PC-9 (cell line): ENCODE results near the gene PIK3C2G.

Experiments used
- EZH2 ChIP-seq: fragments of 200-600 bp; sonication (generic); IDR thresholded peaks from 2 replicates; pipeline ENCODE4 v1.8.0; 2017; ENCODE audit warnings: antibody characterized with exemption, low read depth
- TF ChIP-seq, protein P1 (sequence below): fragments of 200-600 bp; sonication (generic); conservative IDR thresholded peaks from 2 replicates; pipeline ENCODE4 v1.6.1; 2017; ENCODE audit warnings: mixed run types, antibody characterized with exemption, mild to moderate bottlenecking, moderate library complexity

DNA sequence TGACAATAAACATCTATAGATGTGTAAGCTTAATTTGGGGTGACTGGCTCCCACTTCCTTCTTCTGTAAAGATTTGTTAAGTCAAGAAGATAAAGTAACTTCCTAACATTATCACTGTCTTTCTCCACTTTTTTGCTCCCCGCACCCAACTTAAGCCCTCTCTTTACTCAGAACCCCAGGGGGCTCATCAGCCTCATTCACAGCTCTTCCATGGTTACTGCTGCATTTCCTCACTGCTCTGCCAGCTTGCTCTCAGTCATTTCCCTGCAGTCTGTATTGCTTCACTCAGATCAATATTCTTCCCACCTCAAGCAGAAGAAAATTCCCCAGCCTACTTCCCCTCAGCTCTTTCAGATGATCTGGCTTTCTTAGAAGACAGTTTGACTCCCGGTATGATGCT, 102.0 kb downstream of the PIK3C2G start:
- TF ChIP-seq, protein P1, sequence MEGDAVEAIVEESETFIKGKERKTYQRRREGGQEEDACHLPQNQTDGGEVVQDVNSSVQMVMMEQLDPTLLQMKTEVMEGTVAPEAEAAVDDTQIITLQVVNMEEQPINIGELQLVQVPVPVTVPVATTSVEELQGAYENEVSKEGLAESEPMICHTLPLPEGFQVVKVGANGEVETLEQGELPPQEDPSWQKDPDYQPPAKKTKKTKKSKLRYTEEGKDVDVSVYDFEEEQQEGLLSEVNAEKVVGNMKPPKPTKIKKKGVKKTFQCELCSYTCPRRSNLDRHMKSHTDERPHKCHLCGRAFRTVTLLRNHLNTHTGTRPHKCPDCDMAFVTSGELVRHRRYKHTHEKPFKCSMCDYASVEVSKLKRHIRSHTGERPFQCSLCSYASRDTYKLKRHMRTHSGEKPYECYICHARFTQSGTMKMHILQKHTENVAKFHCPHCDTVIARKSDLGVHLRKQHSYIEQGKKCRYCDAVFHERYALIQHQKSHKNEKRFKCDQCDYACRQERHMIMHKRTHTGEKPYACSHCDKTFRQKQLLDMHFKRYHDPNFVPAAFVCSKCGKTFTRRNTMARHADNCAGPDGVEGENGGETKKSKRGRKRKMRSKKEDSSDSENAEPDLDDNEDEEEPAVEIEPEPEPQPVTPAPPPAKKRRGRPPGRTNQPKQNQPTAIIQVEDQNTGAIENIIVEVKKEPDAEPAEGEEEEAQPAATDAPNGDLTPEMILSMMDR = no peak
- no peak for TF ChIP-seq EZH2
